HepG2 (cell line): Measurements from ENCODE around the gene LCE3B.

ENCODE experiments used
- CTCF ChIP-seq: sonication (generic); formaldehyde crosslinking; IDR thresholded peaks from 2 replicates; pipeline ENCODE4 v1.5.0; 2020; ENCODE audit warnings: mild to moderate bottlenecking, missing genetic modification reagents, moderate library complexity
- EZH2 ChIP-seq: conservative IDR thresholded peaks from 2 replicates; pipeline ENCODE4 v1.6.1; 2012; ENCODE audit warnings: mild to moderate bottlenecking, low read depth, low read length, moderate library complexity
- FOXJ3 ChIP-seq: sonication (generic); formaldehyde crosslinking; IDR thresholded peaks from 2 replicates; pipeline ENCODE4 v1.4.0; 2020; ENCODE audit warnings: missing genetic modification reagents, mild to moderate bottlenecking, borderline replicate concordance
- FOXK2 ChIP-seq: fragments of 450-650 bp; IDR thresholded peaks from 2 replicates; pipeline ENCODE4 v1.6.1; 2016
- MIER2 ChIP-seq: IDR thresholded peaks from 2 replicates; pipeline ENCODE4 v1.6.1; 2016; ENCODE audit warnings: missing biosample characterization, missing genetic modification reagents
- PREB ChIP-seq: sonication (generic); formaldehyde crosslinking; IDR thresholded peaks from 2 replicates; pipeline ENCODE4 v1.4.0; 2020; ENCODE audit warnings: missing genetic modification reagents
- YY1 ChIP-seq: IDR thresholded peaks from 2 replicates; pipeline ENCODE4 v1.6.1; 2011; ENCODE audit warnings: low read length, low read depth, moderate library complexity, mild to moderate bottlenecking; ENCODE audit not compliant: insufficient read depth, insufficient replicate concordance
- ZNF143 ChIP-seq: sonication (generic); formaldehyde crosslinking; IDR thresholded peaks from 2 replicates; pipeline ENCODE4 v1.4.0; 2020; ENCODE audit warnings: missing genetic modification reagents
- ZNF205 ChIP-seq: IDR thresholded peaks from 2 replicates; pipeline ENCODE4 v1.6.1; 2018; ENCODE audit warnings: missing biosample characterization, missing genetic modification reagents
- ZNF274 ChIP-seq: sonication (generic); formaldehyde crosslinking; IDR thresholded peaks from 2 replicates; pipeline ENCODE4 v1.5.1; 2020; ENCODE audit warnings: mild to moderate bottlenecking, missing genetic modification reagents
- ZNF280B ChIP-seq: sonication (generic); formaldehyde crosslinking; IDR thresholded peaks from 2 replicates; pipeline ENCODE4 v1.5.0; 2020; ENCODE audit warnings: missing genetic modification reagents, mild to moderate bottlenecking, borderline replicate concordance
- ZNF30 ChIP-seq: sonication (generic); formaldehyde crosslinking; IDR thresholded peaks from 2 replicates; pipeline ENCODE4 v1.5.0; 2020; ENCODE audit warnings: mild to moderate bottlenecking, missing genetic modification reagents
- ZSCAN20 ChIP-seq: sonication (generic); formaldehyde crosslinking; IDR thresholded peaks from 2 replicates; pipeline ENCODE4 v1.4.0; 2020; ENCODE audit warnings: missing genetic modification reagents, mild to moderate bottlenecking, borderline replicate concordance
- ZSCAN31 ChIP-seq: sonication (generic); formaldehyde crosslinking; IDR thresholded peaks from 2 replicates; pipeline ENCODE4 v1.5.0; 2020; ENCODE audit warnings: low read depth, mild to moderate bottlenecking, missing genetic modification reagents

GRCh38 chr1:152585586-152585985 is 28.0 kb upstream of the LCE3B start:
- no peak for TF ChIP-seq ZNF205 (CRISPR knock-in tag)
- TF ChIP-seq ZNF30: no peak
- no peak for TF ChIP-seq FOXJ3 (CRISPR knock-in tag)
- no peak for TF ChIP-seq ZNF274 (CRISPR knock-in tag)
- no peak for TF ChIP-seq MIER2 (CRISPR knock-in tag)
- TF ChIP-seq ZSCAN20: no peak
- no peak for TF ChIP-seq CTCF (CRISPR knock-in tag)
- TF ChIP-seq ZNF143: no peak
- no peak for TF ChIP-seq ZSCAN31
- TF ChIP-seq PREB (CRISPR knock-in tag): no peak
- TF ChIP-seq EZH2: no peak
- no peak for TF ChIP-seq YY1
- no peak for TF ChIP-seq FOXK2
- TF ChIP-seq ZNF280B (CRISPR knock-in tag): no peak
